HEK293 (cell line): ENCODE data around the gene ITGB2.
A peak's percentile ranks its signal among the peaks of the same experiment; 100 is the strongest.

Experiments used
- CTCF ChIA-PET: fragments of 350-600 bp; formaldehyde crosslinking; extraction: SDS; loops from one replicate; lab custom pipeline; 2021; ENCODE audit warnings: antibody characterized with exemption; lab: Yijun Ruan, JAX
- POLR2A ChIA-PET: fragments of 300-600 bp; formaldehyde crosslinking; extraction: SDS; loops from one replicate; lab custom pipeline; 2020; ENCODE audit warnings: antibody characterized with exemption, inconsistent platforms; lab: Yijun Ruan, JAX
- H3K27ac ChIP-seq: fragments of 200-500 bp; sonication (Bioruptor generic); 2 replicates; pipeline ENCODE4 v1.5.1; 2014; ENCODE audit warnings: low read depth, low read length, control low read depth, inconsistent platforms; ENCODE audit errors: extremely low read depth
- H3K36me3 ChIP-seq, 2 experiments: fragments of 200-500 bp in 1 of 2; sonication (Bioruptor generic) in 1 of 2; 1 replicate in 1 of 2; 2 replicates in 1 of 2; pipeline ENCODE4 v1.5.1; 2014 to 2017; ENCODE audit warnings: inconsistent platforms in 2 of 2, low read length in 2 of 2; ENCODE audit not compliant: control insufficient read depth in 2 of 2, insufficient read depth in 1 of 2
- H3K4me1 ChIP-seq: fragments of 200-500 bp; sonication (Bioruptor generic); 2 replicates; pipeline ENCODE4 v1.5.1; 2014; ENCODE audit warnings: mild to moderate bottlenecking, low read length, inconsistent platforms; ENCODE audit not compliant: control insufficient read depth, insufficient read depth
- H3K4me3 ChIP-seq: 2 replicates; pipeline ENCODE4 v1.5.1; 2011; ENCODE audit warnings: low read depth, mild to moderate bottlenecking, control low read depth, low read length, moderate library complexity
- H3K9me3 ChIP-seq: fragments of 200-500 bp; sonication (Bioruptor generic); 2 replicates; pipeline ENCODE4 v1.5.1; 2014; ENCODE audit warnings: low read depth, low read length, inconsistent platforms; ENCODE audit not compliant: control insufficient read depth, insufficient read depth
- BCL11B ChIP-seq: fragments of 450-650 bp; formaldehyde crosslinking; IDR thresholded peaks from 2 replicates; pipeline ENCODE4 v1.5.1; 2016; ENCODE audit warnings: low read depth, missing biosample characterization, missing genetic modification characterization
- GLIS1 ChIP-seq: fragments of 450-650 bp; formaldehyde crosslinking; IDR thresholded peaks from 2 replicates; pipeline ENCODE4 v1.5.1; 2016; ENCODE audit warnings: missing biosample characterization, missing genetic modification characterization
- GLIS2 ChIP-seq: fragments of 450-650 bp; formaldehyde crosslinking; IDR thresholded peaks from 2 replicates; pipeline ENCODE4 v1.5.1; 2016; ENCODE audit warnings: missing biosample characterization, missing genetic modification characterization
- OVOL3 ChIP-seq: fragments of 450-650 bp; formaldehyde crosslinking; IDR thresholded peaks from 2 replicates; pipeline ENCODE4 v1.5.1; 2016; ENCODE audit warnings: missing biosample characterization, missing genetic modification characterization
- ZBTB48 ChIP-seq: fragments of 450-650 bp; formaldehyde crosslinking; IDR thresholded peaks from 2 replicates; pipeline ENCODE4 v1.5.1; 2016; ENCODE audit warnings: missing biosample characterization, missing genetic modification characterization
- ZBTB8A ChIP-seq: fragments of 450-650 bp; formaldehyde crosslinking; IDR thresholded peaks from 2 replicates; pipeline ENCODE4 v1.5.1; 2016; ENCODE audit warnings: missing biosample characterization, missing genetic modification characterization
- ZFP3 ChIP-seq: fragments of 450-650 bp; formaldehyde crosslinking; IDR thresholded peaks from 2 replicates; pipeline ENCODE4 v1.5.1; 2016; ENCODE audit warnings: low read depth, missing biosample characterization, missing genetic modification characterization
- ZNF23 ChIP-seq: fragments of 450-650 bp; formaldehyde crosslinking; IDR thresholded peaks from 2 replicates; pipeline ENCODE4 v1.5.1; 2016; ENCODE audit warnings: missing biosample characterization, missing genetic modification characterization, borderline replicate concordance
- ZNF335 ChIP-seq: fragments of 450-650 bp; formaldehyde crosslinking; conservative IDR thresholded peaks from 2 replicates; pipeline ENCODE4 v1.5.1; 2016; ENCODE audit warnings: missing biosample characterization, missing genetic modification characterization
- ZNF423 ChIP-seq: fragments of 450-650 bp; formaldehyde crosslinking; IDR thresholded peaks from 2 replicates; pipeline ENCODE4 v1.5.1; 2016; ENCODE audit warnings: missing biosample characterization, missing genetic modification characterization
- ZNF561 ChIP-seq: fragments of 450-650 bp; IDR thresholded peaks from 2 replicates; pipeline ENCODE4 v1.5.1; 2018; ENCODE audit warnings: missing biosample characterization, missing genetic modification characterization, borderline replicate concordance
- ZSCAN30 ChIP-seq: fragments of 450-650 bp; IDR thresholded peaks from 2 replicates; pipeline ENCODE4 v1.5.1; 2018; ENCODE audit warnings: missing biosample characterization, mild to moderate bottlenecking, missing genetic modification characterization, moderate library complexity
- TF ChIP-seq, protein P1 (sequence below): fragments of 450-650 bp; formaldehyde crosslinking; optimal IDR thresholded peaks from 2 replicates; pipeline ENCODE3; 2016; ENCODE audit warnings: missing biosample characterization, mild to moderate bottlenecking, missing genetic modification characterization
- TF ChIP-seq, protein P2 (sequence below): fragments of 450-650 bp; formaldehyde crosslinking; conservative IDR thresholded peaks from 2 replicates; pipeline ENCODE4 v1.5.1; 2016; ENCODE audit warnings: low read depth, missing biosample characterization, missing genetic modification characterization
- TF ChIP-seq, protein P3 (sequence below): fragments of 450-650 bp; formaldehyde crosslinking; IDR thresholded peaks from 2 replicates; pipeline ENCODE4 v1.5.1; 2017; ENCODE audit warnings: missing biosample characterization, missing genetic modification characterization
- TF ChIP-seq, protein P4 (sequence below): fragments of 450-650 bp; formaldehyde crosslinking; IDR thresholded peaks from 2 replicates; pipeline ENCODE4 v1.5.1; 2016; ENCODE audit warnings: missing biosample characterization, missing genetic modification characterization

Gene ITGB2

DNA sequence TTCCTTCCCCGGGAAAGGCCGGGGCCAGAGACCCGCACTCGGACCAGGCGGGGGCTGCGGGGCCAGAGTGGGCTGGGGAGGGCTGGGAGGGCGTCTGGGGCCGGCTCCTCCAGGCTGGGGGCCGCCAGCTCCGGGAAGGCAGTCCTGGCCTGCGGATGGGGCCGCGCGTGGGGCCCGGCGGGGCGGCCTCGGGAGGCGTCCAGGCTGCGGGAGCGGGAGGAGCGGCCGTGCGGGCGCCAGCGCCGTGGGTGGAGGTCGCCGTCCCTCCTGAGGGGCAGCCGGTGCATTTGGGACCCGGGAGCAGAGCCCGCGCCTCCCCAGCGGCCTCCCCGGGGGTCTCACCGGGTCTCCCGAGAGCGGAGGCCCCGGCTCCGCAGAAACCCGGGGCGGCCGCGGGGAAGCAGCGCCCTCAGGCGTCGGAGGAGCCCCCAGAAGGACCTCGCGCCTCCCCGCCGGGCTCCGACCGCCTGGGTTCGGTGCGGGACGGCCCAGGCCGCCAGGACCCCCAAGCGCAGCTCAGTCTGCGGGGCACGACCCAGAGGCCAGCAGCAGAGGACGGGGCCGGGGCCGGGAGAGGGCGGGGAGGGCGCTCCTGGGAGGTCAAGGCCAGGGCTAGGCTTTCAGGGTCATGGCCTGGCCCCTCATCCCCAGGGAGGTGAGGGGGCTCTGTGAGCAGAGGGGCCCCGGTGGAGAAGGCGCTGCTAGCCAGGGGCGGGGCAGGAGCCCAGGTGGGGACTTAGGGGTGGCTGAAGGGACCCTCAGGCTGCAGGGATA is 11.9 kb upstream of the ITGB2 start:
- H3K4me3 ChIP-seq: peak overlapping the region; percentile 19
- no peak overlapping the region; the same call in 1 of the 2 replicates for H3K27ac ChIP-seq
- peaks cover 0 to 17% of the 10 kb centered on the region in 2 experiments; a peak in 1 of 3 replicates for H3K36me3 ChIP-seq
- CTCF ChIA-PET: interaction anchor here (0.5 to 3.1 kb wide), 15 partner anchors 15 to 422 kb away, joined by 3 to 21 read pairs (median 3); partner anchors contain the start of gene UBE2G2
- no peaks in the 10 kb centered on the region for H3K9me3 ChIP-seq
- TF ChIP-seq ZNF335 (tag by site-specific recombination) (0 out of 2 replicates have a peak, but pooled peaks have one; percentile 6), ZFP3 (tag by site-specific recombination) (no peak), GLIS2 (peak; percentile 37; the same call in 1 of the 2 replicates), OVOL3 (no peak), GLIS1 (tag by site-specific recombination) (peak; percentile 74), ZNF423 (tag by site-specific recombination) (peak; percentile 76), ZNF561 (tag by site-specific recombination) (0 out of 2 replicates have a peak, but pooled peaks have one; percentile 34), ZNF23 (tag by site-specific recombination) (no peak), BCL11B (tag by site-specific recombination) (0 out of 2 replicates have a peak, but pooled peaks have one; percentile 44), ZBTB48 (0 out of 2 replicates have a peak, but pooled peaks have one; percentile 22), ZSCAN30 (tag by site-specific recombination) (0 out of 2 replicates have a peak, but pooled peaks have one; percentile 36), ZBTB8A (tag by site-specific recombination) (peak; percentile 53; the same call in 1 of the 2 replicates)
- TF ChIP-seq, protein P1, sequence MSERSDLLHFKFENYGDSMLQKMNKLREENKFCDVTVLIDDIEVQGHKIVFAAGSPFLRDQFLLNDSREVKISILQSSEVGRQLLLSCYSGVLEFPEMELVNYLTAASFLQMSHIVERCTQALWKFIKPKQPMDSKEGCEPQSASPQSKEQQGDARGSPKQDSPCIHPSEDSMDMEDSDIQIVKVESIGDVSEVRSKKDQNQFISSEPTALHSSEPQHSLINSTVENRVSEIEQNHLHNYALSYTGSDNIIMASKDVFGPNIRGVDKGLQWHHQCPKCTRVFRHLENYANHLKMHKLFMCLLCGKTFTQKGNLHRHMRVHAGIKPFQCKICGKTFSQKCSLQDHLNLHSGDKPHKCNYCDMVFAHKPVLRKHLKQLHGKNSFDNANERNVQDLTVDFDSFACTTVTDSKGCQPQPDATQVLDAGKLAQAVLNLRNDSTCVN (tag by site-specific recombination): peak; percentile 16
- TF ChIP-seq, protein P2, sequence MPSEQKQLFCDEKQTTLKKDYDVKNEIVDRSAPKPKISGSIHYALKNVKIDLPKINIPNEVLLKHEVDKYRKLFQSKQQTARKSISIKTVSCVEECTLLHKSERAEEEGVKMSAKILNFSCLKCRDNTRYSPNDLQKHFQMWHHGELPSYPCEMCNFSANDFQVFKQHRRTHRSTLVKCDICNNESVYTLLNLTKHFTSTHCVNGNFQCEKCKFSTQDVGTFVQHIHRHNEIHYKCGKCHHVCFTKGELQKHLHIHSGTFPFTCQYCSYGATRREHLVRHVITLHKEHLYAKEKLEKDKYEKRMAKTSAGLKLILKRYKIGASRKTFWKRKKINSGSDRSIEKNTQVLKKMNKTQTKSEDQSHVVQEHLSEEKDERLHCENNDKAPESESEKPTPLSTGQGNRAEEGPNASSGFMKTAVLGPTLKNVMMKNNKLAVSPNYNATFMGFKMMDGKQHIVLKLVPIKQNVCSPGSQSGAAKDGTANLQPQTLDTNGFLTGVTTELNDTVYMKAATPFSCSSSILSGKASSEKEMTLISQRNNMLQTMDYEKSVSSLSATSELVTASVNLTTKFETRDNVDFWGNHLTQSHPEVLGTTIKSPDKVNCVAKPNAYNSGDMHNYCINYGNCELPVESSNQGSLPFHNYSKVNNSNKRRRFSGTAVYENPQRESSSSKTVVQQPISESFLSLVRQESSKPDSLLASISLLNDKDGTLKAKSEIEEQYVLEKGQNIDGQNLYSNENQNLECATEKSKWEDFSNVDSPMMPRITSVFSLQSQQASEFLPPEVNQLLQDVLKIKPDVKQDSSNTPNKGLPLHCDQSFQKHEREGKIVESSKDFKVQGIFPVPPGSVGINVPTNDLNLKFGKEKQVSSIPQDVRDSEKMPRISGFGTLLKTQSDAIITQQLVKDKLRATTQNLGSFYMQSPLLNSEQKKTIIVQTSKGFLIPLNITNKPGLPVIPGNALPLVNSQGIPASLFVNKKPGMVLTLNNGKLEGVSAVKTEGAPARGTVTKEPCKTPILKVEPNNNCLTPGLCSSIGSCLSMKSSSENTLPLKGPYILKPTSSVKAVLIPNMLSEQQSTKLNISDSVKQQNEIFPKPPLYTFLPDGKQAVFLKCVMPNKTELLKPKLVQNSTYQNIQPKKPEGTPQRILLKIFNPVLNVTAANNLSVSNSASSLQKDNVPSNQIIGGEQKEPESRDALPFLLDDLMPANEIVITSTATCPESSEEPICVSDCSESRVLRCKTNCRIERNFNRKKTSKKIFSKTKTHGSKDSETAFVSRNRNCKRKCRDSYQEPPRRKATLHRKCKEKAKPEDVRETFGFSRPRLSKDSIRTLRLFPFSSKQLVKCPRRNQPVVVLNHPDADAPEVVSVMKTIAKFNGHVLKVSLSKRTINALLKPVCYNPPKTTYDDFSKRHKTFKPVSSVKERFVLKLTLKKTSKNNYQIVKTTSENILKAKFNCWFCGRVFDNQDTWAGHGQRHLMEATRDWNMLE (tag by site-specific recombination): no peak
- TF ChIP-seq, protein P3, sequence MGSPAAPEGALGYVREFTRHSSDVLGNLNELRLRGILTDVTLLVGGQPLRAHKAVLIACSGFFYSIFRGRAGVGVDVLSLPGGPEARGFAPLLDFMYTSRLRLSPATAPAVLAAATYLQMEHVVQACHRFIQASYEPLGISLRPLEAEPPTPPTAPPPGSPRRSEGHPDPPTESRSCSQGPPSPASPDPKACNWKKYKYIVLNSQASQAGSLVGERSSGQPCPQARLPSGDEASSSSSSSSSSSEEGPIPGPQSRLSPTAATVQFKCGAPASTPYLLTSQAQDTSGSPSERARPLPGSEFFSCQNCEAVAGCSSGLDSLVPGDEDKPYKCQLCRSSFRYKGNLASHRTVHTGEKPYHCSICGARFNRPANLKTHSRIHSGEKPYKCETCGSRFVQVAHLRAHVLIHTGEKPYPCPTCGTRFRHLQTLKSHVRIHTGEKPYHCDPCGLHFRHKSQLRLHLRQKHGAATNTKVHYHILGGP: no peak
- TF ChIP-seq, protein P4, sequence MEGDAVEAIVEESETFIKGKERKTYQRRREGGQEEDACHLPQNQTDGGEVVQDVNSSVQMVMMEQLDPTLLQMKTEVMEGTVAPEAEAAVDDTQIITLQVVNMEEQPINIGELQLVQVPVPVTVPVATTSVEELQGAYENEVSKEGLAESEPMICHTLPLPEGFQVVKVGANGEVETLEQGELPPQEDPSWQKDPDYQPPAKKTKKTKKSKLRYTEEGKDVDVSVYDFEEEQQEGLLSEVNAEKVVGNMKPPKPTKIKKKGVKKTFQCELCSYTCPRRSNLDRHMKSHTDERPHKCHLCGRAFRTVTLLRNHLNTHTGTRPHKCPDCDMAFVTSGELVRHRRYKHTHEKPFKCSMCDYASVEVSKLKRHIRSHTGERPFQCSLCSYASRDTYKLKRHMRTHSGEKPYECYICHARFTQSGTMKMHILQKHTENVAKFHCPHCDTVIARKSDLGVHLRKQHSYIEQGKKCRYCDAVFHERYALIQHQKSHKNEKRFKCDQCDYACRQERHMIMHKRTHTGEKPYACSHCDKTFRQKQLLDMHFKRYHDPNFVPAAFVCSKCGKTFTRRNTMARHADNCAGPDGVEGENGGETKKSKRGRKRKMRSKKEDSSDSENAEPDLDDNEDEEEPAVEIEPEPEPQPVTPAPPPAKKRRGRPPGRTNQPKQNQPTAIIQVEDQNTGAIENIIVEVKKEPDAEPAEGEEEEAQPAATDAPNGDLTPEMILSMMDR (tag by site-specific recombination): 0 out of 2 replicates have a peak, but pooled peaks have one; percentile 38
- H3K4me1 ChIP-seq: 0 out of 2 replicates have a peak, but pooled peaks cover 2% of the 10 kb centered on the region
- POLR2A ChIA-PET: interaction anchor here (0.7 to 1.1 kb wide), 3 partner anchors 16 to 131 kb away, joined by 4 to 8 read pairs (median 5); partner anchors contain the start of genes PTTG1IP and UBE2G2
